CD4-positive, alpha-beta T cell (primary cell): Measurements from ENCODE around the gene AGR3. TPM values are rescaled to one million over a fixed set of nuclear protein-coding genes. Genes with fewer than 3 reads are reported as not detected.

Experiments used
- ATAC-seq: fragments of 200-7000 bp; cut with Tn5 transposase; one replicate; pipeline ENCODE4 v1.10.0; 2022; ENCODE audit warnings: mild to moderate bottlenecking; ENCODE audit not compliant: poor library complexity
- CTCF ChIA-PET: fragments of 350-600 bp; sonication (Branson Sonifier 250); formaldehyde crosslinking; loops from one replicate; lab custom pipeline; 2021; ENCODE audit warnings: antibody characterized with exemption, inconsistent platforms; lab: Charles Lee
- POLR2A ChIA-PET: fragments of 350-600 bp; sonication (Branson Sonifier 250); formaldehyde crosslinking; loops from one replicate; lab custom pipeline; 2021; ENCODE audit warnings: antibody characterized with exemption, inconsistent platforms; lab: Charles Lee
- DNase-seq, 14 experiments: peaks; one replicate each; pipeline ENCODE4 v3.0.0-alpha.2; 2013 to 2020; ENCODE audit warnings: mixed read lengths in 2 of 14
- H3K27ac ChIP-seq, 2 donors: one replicate each; pipeline versions ENCODE4 v1.5.1 to v1.7.0; 2013; ENCODE audit warnings: low read length in 2 of 2, low read depth in 1 of 2, mild to moderate bottlenecking in 1 of 2
- H3K27me3 ChIP-seq, 2 experiments: 1 replicate in 1 of 2; 2 replicates in 1 of 2; pipeline versions ENCODE4 v1.6.1 to v1.7.0; 2013; ENCODE audit warnings: low read length in 2 of 2, control low read depth in 1 of 2, mild to moderate bottlenecking in 1 of 2, moderate library complexity in 1 of 2; ENCODE audit not compliant: insufficient read depth in 2 of 2, control insufficient read depth in 1 of 2
- H3K36me3 ChIP-seq: one replicate; pipeline ENCODE4 v1.6.1; 2013; ENCODE audit warnings: low read length, control low read depth; ENCODE audit not compliant: insufficient read depth
- H3K4me1 ChIP-seq: one replicate; pipeline ENCODE4 v1.6.1; 2013; ENCODE audit warnings: low read length, control low read depth; ENCODE audit not compliant: insufficient read depth
- H3K4me3 ChIP-seq: one replicate; pipeline ENCODE4 v1.5.1; 2013; ENCODE audit warnings: mild to moderate bottlenecking, low read length, moderate library complexity
- H3K9me3 ChIP-seq, 2 experiments: 1 replicate in 1 of 2; 2 replicates in 1 of 2; pipeline versions ENCODE4 v1.6.1 to v1.7.0; 2013; ENCODE audit warnings: low read length in 2 of 2, mild to moderate bottlenecking in 2 of 2, control low read depth in 1 of 2, moderate library complexity in 1 of 2; ENCODE audit not compliant: control insufficient read depth in 1 of 2, insufficient read depth in 1 of 2
- H3K27ac Mint-ChIP-seq: one replicate; pipeline ENCODE4 v1.8.0; 2020; ENCODE audit warnings: mixed read lengths
- H3K27me3 Mint-ChIP-seq: one replicate; pipeline ENCODE4 v1.8.0; 2021; ENCODE audit warnings: mixed read lengths
- H3K36me3 Mint-ChIP-seq: one replicate; pipeline ENCODE4 v1.8.0; 2021; ENCODE audit warnings: low read depth, mixed read lengths
- H3K4me1 Mint-ChIP-seq: one replicate; pipeline ENCODE4 v1.8.0; 2021; ENCODE audit warnings: low read depth, mixed read lengths
- H3K4me3 Mint-ChIP-seq: one replicate; pipeline ENCODE4 v1.8.0; 2020; ENCODE audit warnings: mild to moderate bottlenecking, mixed read lengths
- H3K9me3 Mint-ChIP-seq: one replicate; pipeline ENCODE4 v1.8.0; 2020; ENCODE audit warnings: mixed read lengths
- intact Hi-C, 2 experiments: fragments of 100-400 bp; cut with DNase I in 1 of 2; cut with micrococcal nuclease in 1 of 2; formaldehyde crosslinking; loops; one replicate each; pipeline versions ENCODE4 v1.15.1 to v1.9.0; 2023 to 2025; cut with DNase I, micrococcal nuclease
- total RNA-seq, 174 experiments: library from RNA in 2 of 174; stranded (reverse) in 2 of 174; gene quantifications; one replicate each; pipeline ENCODE4 v1.2.3 and lab custom pipeline; 2021 to 2026
- TF ChIP-seq, protein P1 (sequence below): fragments of 200-600 bp; IDR thresholded peaks from one replicate; pipeline ENCODE4 v1.8.0; 2022; ENCODE audit warnings: antibody characterized with exemption, mild to moderate bottlenecking

The AGR3 gene
- total RNA-seq, 2 experiments from 2014 or later: not detected

DNA sequence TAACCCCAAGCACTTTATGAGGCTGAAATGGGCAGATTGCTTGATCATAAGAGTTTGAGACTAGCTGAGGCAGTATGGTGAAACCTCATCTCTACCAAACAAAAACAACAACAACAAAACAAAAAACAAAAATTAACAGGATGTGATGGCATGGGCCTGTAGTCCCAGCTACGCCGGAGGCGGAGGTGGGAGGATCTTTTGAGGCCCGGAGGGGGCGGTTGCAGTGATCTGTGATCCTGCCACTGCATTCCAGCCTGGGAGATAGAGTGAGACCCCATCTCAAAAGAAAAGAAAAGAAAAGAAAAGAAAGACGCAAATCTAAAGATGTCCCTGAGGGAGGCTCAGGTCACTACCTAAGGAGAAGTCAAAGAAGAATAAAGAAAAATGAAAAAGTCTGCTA lies 41.7 kb downstream of the AGR3 start:
- no peaks in the 10 kb centered on the region for H3K27me3 ChIP-seq
- Mint-ChIP-seq H3K36me3 (no peaks in the 10 kb centered on the region), H3K27ac (no peak overlapping the region), H3K4me3 (no peak overlapping the region), H3K4me1 (no peaks in the 10 kb centered on the region), H3K9me3 (no peaks in the 10 kb centered on the region), H3K27me3 (peaks cover 8% of the 10 kb centered on the region)
- CTCF ChIA-PET: no interaction called here
- intact Hi-C loops: no loop called here
- TF ChIP-seq, protein P1, sequence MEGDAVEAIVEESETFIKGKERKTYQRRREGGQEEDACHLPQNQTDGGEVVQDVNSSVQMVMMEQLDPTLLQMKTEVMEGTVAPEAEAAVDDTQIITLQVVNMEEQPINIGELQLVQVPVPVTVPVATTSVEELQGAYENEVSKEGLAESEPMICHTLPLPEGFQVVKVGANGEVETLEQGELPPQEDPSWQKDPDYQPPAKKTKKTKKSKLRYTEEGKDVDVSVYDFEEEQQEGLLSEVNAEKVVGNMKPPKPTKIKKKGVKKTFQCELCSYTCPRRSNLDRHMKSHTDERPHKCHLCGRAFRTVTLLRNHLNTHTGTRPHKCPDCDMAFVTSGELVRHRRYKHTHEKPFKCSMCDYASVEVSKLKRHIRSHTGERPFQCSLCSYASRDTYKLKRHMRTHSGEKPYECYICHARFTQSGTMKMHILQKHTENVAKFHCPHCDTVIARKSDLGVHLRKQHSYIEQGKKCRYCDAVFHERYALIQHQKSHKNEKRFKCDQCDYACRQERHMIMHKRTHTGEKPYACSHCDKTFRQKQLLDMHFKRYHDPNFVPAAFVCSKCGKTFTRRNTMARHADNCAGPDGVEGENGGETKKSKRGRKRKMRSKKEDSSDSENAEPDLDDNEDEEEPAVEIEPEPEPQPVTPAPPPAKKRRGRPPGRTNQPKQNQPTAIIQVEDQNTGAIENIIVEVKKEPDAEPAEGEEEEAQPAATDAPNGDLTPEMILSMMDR: no peak
- no peak overlapping the region for H3K27ac ChIP-seq
- DNase-seq: no peak
- H3K9me3 ChIP-seq: no peaks in the 10 kb centered on the region
- ATAC-seq: no peak
- H3K36me3 ChIP-seq: no peaks in the 10 kb centered on the region
- H3K4me3 ChIP-seq: no peak overlapping the region
- no peaks in the 10 kb centered on the region for H3K4me1 ChIP-seq
- POLR2A ChIA-PET: no interaction called here

DNA sequence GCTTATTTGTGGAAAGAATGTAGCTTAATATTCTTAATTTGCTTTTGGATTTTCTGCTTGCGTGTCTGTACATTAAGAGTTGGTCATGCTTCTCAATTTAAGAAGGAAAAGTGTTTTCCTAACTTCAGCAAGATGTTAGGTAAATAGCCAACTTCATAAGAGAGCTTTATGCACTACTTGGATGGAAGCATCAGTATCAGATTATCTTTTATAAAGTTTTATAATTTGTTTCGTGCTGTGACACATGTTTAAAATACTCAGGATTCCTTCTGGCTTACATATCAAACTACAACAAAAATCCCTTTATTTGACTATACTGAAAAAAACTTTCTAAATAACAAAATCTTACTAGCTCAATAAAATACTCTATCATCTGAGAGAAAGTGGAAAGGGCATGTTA lies 42.1 kb downstream of the AGR3 start:
- Histone ChIP-seq H3K27me3 (no peaks in the 10 kb centered on the region), H3K4me1 (no peaks in the 10 kb centered on the region), H3K27ac (no peak overlapping the region), H3K9me3 (no peaks in the 10 kb centered on the region), H3K36me3 (no peaks in the 10 kb centered on the region), H3K4me3 (no peak overlapping the region)
- H3K4me3 Mint-ChIP-seq: no peak overlapping the region
- no peaks in the 10 kb centered on the region for H3K36me3 Mint-ChIP-seq
- H3K9me3 Mint-ChIP-seq: no peaks in the 10 kb centered on the region
- TF ChIP-seq, protein P1: no peak
- POLR2A ChIA-PET: no interaction called here
- CTCF ChIA-PET: interaction anchor here (0.8 kb wide), 1 partner anchor 20 kb away, joined by 3 read pairs; no protein-coding TSS in a partner anchor
- DNase-seq: no peak
- no peaks in the 10 kb centered on the region for H3K4me1 Mint-ChIP-seq
- intact Hi-C loops: no loop called here
- ATAC-seq: no peak
- no peak overlapping the region for H3K27ac Mint-ChIP-seq
- H3K27me3 Mint-ChIP-seq: peaks cover 8% of the 10 kb centered on the region

- CTCF ChIA-PET: interaction anchor here (0.8 kb wide), 1 partner anchor 21 kb away, joined by 3 read pairs; no protein-coding TSS in a partner anchor
- no peaks in the 10 kb centered on the region for H3K36me3 ChIP-seq
- intact Hi-C loops: no loop called here
- no peak overlapping the region for H3K4me3 Mint-ChIP-seq
- H3K27ac ChIP-seq: no peak overlapping the region
- H3K9me3 ChIP-seq: no peaks in the 10 kb centered on the region
- POLR2A ChIA-PET: no interaction called here
- H3K4me3 ChIP-seq: no peak overlapping the region
- ATAC-seq (no peak), DNase-seq (no peak)
- H3K36me3 Mint-ChIP-seq: no peaks in the 10 kb centered on the region
- TF ChIP-seq, protein P1: no peak
- H3K4me1 Mint-ChIP-seq: no peaks in the 10 kb centered on the region
- H3K27me3 Mint-ChIP-seq: peaks cover under 1% of the 10 kb centered on the region
- no peaks in the 10 kb centered on the region for H3K9me3 Mint-ChIP-seq
- H3K27me3 ChIP-seq: no peaks in the 10 kb centered on the region
- no peaks in the 10 kb centered on the region for H3K4me1 ChIP-seq
- no peak overlapping the region for H3K27ac Mint-ChIP-seq
These were observed 42.9 kb downstream of the AGR3 start for GRCh38 chr7:16838891-16839290.
